ENCODE measurements around the gene CCDC15.

The CCDC15 gene

DNA sequence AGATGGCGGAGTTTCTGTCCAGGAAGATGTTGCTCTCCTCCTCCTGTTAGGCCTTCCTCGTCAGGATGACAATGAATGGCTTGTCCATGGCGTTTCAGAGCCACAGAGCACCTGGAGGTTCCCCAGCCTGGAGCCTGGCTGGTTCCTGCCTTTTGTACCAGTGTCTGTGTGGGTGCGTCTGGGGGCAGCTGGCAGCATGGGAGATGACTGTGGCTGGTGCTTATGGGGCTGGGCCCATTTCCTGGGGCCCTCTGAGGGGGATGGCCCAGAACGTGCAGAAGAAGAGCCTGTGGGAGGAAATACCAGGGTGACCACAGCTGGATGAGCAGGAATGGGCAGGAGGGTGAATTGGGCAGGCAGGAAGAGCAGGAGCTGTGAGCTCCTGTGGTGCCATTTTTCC lies 115.8 kb downstream of the CCDC15 start:
- no peak for DNase-seq (ENCODE audit: low read depth)
- no peak overlapping the region for H3K4me3 ChIP-seq (ENCODE audit: control insufficient read depth, low read depth, low read length)

DNA sequence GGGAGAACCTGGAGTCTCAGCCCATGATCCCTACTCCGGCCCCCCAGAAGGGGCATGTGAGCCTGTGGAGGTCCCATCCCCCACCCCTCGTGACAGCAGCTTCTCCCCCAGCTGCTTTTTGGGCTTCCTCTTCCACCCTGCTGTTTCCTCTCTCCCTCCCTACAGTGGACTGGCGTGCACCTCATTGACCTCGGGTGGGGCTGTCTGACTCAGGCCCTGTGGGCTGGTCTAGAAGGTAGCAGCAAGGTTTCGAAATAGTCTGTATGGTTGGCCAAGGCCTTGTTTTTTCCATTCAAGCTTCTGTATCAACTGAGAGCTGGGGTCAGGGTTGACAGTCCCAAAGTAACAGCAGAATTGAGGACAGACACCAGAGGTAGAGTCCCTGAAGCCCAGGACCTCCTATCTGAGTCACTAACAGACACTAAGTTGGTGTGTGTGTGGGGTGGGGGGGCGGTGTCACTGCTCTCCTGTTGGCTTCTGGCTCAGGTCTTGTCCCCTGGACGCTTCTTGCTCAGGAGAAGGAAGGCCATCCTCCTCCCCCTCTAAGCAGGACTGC lies 116.8 kb downstream of the CCDC15 start:
- TF ChIP-seq, protein P1, sequence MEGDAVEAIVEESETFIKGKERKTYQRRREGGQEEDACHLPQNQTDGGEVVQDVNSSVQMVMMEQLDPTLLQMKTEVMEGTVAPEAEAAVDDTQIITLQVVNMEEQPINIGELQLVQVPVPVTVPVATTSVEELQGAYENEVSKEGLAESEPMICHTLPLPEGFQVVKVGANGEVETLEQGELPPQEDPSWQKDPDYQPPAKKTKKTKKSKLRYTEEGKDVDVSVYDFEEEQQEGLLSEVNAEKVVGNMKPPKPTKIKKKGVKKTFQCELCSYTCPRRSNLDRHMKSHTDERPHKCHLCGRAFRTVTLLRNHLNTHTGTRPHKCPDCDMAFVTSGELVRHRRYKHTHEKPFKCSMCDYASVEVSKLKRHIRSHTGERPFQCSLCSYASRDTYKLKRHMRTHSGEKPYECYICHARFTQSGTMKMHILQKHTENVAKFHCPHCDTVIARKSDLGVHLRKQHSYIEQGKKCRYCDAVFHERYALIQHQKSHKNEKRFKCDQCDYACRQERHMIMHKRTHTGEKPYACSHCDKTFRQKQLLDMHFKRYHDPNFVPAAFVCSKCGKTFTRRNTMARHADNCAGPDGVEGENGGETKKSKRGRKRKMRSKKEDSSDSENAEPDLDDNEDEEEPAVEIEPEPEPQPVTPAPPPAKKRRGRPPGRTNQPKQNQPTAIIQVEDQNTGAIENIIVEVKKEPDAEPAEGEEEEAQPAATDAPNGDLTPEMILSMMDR (conservative IDR thresholded peaks at IDR 0.05; ENCODE audit: control insufficient read depth, insufficient read depth, low read depth, low read length) = no peak
- no peak overlapping the region for H3K4me3 ChIP-seq (ENCODE audit: control insufficient read depth, low read depth, low read length)
- peak; percentile 83 for DNase-seq (ENCODE audit: low read depth)

More for the DNA sequence above, 115.8 kb downstream of the CCDC15 start:
- TF ChIP-seq, protein P1 (conservative IDR thresholded peaks at IDR 0.05; ENCODE audit: control insufficient read depth, insufficient read depth, low read depth, low read length) = no peak

DNA sequence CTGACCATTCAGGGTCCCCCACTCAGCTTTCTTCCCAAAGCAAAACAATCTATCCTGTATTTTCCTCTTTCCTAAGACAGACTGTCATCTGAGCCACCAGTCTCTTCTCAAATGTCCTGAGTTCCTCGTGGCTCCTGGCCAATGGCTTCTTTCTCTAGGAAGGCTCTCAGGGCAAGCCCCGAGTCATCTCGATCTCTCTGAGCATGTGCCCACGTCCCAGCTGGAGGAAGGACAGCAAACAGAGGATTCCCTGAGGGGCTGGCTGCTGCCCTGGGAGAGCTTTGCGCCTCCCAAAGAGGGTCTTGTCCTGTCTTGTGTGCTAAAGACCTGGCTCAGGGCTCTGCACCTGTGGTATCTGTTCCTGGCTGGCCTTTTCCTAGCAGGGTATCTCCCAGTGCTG lies 117.4 kb downstream of the CCDC15 start:
- DNase-seq (ENCODE audit: low read depth) = no peak
- H3K4me3 ChIP-seq (ENCODE audit: control insufficient read depth, low read depth, low read length) = no peak overlapping the region
- TF ChIP-seq, protein P1 (conservative IDR thresholded peaks at IDR 0.05; ENCODE audit: control insufficient read depth, insufficient read depth, low read depth, low read length) = no peak

DNA sequence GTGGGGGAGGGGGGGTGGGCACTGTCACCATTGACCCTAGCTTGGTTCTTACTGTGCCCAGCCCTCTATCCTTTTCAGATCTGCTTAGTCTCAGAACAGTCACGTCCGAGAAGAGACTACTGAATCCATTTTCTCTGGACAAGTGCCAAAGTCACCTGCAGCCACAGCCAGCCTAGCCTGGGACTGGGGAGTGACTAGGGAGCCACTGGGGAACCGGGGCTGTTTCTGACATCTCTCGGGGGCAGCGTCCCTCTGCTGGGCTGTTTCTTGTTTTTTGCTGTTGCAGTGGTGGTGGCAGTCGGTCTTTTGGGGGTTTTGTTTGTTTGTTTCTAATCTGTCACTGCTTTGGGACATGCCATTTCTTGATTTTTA lies 117.8 kb downstream of the CCDC15 start:
- no peak overlapping the region for H3K4me3 ChIP-seq (ENCODE audit: control insufficient read depth, low read depth, low read length)
- TF ChIP-seq, protein P1 (conservative IDR thresholded peaks at IDR 0.05; ENCODE audit: control insufficient read depth, insufficient read depth, low read depth, low read length) = no peak

DNA sequence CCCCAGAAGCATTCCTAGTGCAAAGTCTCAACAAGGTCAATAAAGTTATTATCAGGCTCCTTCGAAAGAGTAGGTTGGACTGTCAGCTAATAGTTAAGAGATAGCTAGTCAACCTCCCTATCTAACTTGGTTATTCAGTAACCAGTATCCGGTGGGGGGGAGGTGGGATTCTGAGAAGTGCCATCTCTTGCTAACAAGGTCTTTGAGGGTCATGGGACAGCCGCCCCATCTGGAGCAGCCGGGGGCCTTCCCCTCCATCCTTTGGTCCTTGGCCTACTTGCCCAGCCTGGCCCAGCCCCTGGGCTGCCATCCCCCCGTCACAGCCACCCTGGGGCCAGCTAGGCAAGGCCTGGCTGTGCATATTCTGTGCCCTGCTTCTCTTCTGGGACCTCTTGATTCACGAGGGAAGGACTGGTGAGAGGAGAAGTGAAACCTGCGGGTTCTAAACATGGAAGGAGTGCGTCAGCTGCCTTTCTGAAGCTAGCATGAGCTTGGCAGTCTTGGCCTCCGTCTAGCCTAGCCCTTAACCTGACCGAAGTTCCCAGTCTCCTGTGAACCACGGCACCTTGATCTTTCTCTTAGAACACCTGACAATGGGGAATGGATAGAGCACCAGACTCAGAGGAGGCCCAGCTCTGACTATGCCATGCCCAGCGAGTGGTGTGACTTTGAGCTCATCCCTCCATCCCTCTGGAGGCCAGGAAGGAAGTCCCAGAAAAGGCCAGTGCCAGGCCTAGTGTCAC lies 118.4 kb downstream of the CCDC15 start:
- no peak for DNase-seq (ENCODE audit: low read depth)

More for the DNA sequence above, 117.8 kb downstream of the CCDC15 start:
- no peak for DNase-seq (ENCODE audit: low read depth)

DNA sequence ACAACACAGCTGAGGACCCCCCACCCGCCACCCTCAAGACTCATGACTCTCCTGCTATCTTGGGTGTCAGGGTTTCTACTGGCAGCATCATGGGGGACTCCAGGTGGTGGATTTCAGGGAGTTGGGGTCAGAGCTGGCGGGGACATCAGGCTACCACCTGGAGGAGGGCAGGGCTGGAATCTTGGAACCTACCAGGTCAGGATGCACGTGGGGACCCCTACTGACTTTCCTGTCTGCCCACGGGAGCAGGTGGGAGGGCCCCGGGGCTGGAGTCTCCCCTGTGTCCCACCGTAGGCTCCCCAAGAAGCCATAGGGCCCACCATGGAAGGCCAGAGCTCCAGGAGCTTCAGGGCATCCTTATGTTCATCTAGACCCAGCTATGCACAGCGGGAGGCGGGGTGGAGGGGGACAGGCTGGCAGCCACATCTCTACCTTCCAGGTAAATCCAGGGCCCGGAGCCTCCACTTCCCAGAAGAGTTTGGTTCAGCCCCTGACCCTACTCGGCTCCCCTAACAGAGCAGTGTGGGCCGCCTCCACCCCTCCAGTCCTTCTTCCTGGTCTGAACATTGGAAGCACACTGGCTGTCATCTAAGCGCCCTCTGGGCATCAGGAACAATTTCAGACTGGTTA lies 119.1 kb downstream of the CCDC15 start:
- TF ChIP-seq, protein P1 (conservative IDR thresholded peaks at IDR 0.05; ENCODE audit: control insufficient read depth, insufficient read depth, low read depth, low read length) = no peak
- no peak for DNase-seq (ENCODE audit: low read depth)
- no peak overlapping the region for H3K4me3 ChIP-seq (ENCODE audit: control insufficient read depth, low read depth, low read length)

More for the DNA sequence above, 118.4 kb downstream of the CCDC15 start:
- H3K4me3 ChIP-seq (ENCODE audit: control insufficient read depth, low read depth, low read length) = no peak overlapping the region
- TF ChIP-seq, protein P1 (conservative IDR thresholded peaks at IDR 0.05; ENCODE audit: control insufficient read depth, insufficient read depth, low read depth, low read length) = no peak
